NCI-H128 (cell line): ENCODE data around the gene OR4B1.

ENCODE experiments used
- DNase-seq: peaks from one replicate; lab custom pipeline; 2025; ENCODE audit not compliant: unreplicated experiment; lab: John Stamatoyannopoulos, UW

The OR4B1 gene

DNA sequence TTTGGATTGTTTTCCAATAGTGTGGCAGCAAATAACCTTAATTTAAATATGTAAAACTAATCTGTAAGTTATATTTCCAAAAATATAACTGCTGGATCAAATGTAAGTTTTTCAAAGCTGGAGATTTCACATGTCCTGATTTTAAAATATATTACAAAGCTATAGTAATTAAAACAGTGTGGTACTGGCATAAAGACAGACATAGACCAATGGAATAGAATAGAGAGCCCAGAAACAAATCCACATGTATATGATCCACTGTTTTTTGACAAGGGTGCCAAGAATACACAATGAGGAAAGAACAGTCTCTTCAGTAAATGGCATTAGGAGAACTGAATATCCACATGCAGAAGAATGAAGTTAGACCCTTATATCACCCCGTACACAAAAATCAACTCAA, 32.3 kb downstream of the OR4B1 start:
- no peak for DNase-seq

DNA sequence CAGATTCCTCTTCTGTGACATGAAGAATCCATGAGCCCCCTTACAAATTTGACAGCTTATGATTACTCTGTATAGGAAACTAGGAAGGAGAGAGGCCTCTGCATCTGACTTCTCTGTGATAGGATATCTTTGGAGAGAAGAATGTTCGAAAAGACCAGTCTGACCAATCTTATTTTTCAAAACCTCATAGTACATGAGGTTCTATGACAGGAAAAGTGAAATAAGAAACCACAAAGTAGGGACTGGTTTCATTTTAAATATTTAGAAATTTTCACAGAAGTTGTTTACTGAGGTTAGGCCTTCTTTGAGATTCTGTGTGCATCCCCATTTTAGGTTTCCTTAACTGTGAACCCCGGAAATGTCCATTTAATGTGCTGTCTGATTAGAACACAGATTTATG, 45.0 kb downstream of the OR4B1 start:
- no peak for DNase-seq

- DNase-seq: no peak
Measured at GRCh38 chr11:48263423-48263911, 46.9 kb downstream of the OR4B1 start, which contains the start of gene OR4X1. OR4X1 (plus strand) TSS chr11:48263861; CDS start chr11:48263861, 0 bp downstream.
